Esophagus squamous epithelium (tissue), 4 donors: ENCODE results near the gene PLEKHH2.

Source experiments
- POLR2A ChIP-seq, 4 donors: fragments of 450-650 bp; IDR thresholded peaks; one replicate each; pipeline ENCODE4 v1.6.1; 2017; ENCODE audit warnings: antibody characterized with exemption in 4 of 4, mild to moderate bottlenecking in 4 of 4, moderate library complexity in 3 of 4
- TF ChIP-seq, protein P1 (sequence below), 6 experiments: fragments of 450-650 bp in 4 of 6; fragments of 200-600 bp in 2 of 6; sonication (generic) in 2 of 6; IDR thresholded peaks; one replicate each; pipeline ENCODE4 v1.5.1; 2016 to 2019; ENCODE audit warnings: antibody characterized with exemption in 6 of 6, mild to moderate bottlenecking in 4 of 6, moderate library complexity in 4 of 6

DNA sequence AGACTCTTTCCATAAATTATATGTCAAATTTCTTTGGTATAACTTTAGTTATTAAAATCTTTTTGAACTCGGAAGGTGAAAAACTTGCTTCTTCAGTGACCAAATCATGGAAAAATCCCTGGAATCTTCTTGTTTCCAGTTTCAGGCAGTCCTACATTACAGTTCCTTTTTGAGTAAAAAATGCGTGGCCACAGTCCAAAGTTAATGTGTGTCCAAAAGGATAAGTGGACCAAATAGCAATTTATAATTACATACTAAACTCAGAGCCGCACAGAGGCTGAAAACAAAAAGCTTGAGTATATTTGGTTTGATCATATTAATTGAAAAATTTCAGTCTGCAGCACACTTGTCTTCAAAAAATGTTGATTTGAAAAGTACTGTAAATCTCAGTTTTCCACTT is 108.4 kb downstream of the PLEKHH2 start:
- TF ChIP-seq, protein P1, sequence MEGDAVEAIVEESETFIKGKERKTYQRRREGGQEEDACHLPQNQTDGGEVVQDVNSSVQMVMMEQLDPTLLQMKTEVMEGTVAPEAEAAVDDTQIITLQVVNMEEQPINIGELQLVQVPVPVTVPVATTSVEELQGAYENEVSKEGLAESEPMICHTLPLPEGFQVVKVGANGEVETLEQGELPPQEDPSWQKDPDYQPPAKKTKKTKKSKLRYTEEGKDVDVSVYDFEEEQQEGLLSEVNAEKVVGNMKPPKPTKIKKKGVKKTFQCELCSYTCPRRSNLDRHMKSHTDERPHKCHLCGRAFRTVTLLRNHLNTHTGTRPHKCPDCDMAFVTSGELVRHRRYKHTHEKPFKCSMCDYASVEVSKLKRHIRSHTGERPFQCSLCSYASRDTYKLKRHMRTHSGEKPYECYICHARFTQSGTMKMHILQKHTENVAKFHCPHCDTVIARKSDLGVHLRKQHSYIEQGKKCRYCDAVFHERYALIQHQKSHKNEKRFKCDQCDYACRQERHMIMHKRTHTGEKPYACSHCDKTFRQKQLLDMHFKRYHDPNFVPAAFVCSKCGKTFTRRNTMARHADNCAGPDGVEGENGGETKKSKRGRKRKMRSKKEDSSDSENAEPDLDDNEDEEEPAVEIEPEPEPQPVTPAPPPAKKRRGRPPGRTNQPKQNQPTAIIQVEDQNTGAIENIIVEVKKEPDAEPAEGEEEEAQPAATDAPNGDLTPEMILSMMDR (IDR thresholded peaks at IDR 0.05): no peak
- no peak for TF ChIP-seq POLR2A (IDR thresholded peaks at IDR 0.05)
